DOHH2 (cell line): Measurements from ENCODE around the gene MAPK4.

Source experiments
- H3F3A ChIP-seq: fragments of 200-600 bp; sonication (generic), shearing (Covaris generic); 2 replicates; pipeline ENCODE4 v1.6.0; 2016; ENCODE audit warnings: antibody characterized with exemption, mild to moderate bottlenecking; ENCODE audit not compliant: control insufficient read depth, insufficient read depth
- H3K27ac ChIP-seq: fragments of 200-600 bp; sonication (generic); 2 replicates; pipeline ENCODE4 v1.5.1; 2014; ENCODE audit warnings: low read depth, mild to moderate bottlenecking, low read length, moderate library complexity
- H3K27me3 ChIP-seq: fragments of 200-600 bp; sonication (generic); 2 replicates; pipeline ENCODE4 v1.6.1; 2014; ENCODE audit warnings: mild to moderate bottlenecking, low read length, mixed read lengths; ENCODE audit not compliant: control insufficient read depth
- H3K36me3 ChIP-seq: fragments of 200-600 bp; sonication (generic); 2 replicates; pipeline ENCODE4 v1.6.1; 2014; ENCODE audit warnings: mild to moderate bottlenecking, low read length, moderate library complexity, mixed read lengths; ENCODE audit not compliant: control insufficient read depth
- H3K4me1 ChIP-seq: fragments of 200-600 bp; sonication (generic); 2 replicates; pipeline ENCODE4 v1.6.1; 2014; ENCODE audit warnings: mild to moderate bottlenecking, low read length, mixed read lengths; ENCODE audit not compliant: control insufficient read depth
- H3K4me2 ChIP-seq: fragments of 200-600 bp; sonication (generic); 2 replicates; pipeline ENCODE4 v1.6.0; 2014; ENCODE audit warnings: mild to moderate bottlenecking, low read length, moderate library complexity
- H3K4me3 ChIP-seq: fragments of 200-600 bp; sonication (generic); 2 replicates; pipeline ENCODE4 v1.5.1; 2014; ENCODE audit warnings: mild to moderate bottlenecking, low read length, mixed read lengths
- H3K79me2 ChIP-seq: fragments of 200-600 bp; sonication (generic); 2 replicates; pipeline ENCODE4 v1.6.1; 2014; ENCODE audit warnings: mild to moderate bottlenecking, low read length, mixed read lengths; ENCODE audit not compliant: control insufficient read depth
- H3K9me2 ChIP-seq: fragments of 200-600 bp; sonication (generic); replicated peaks from 2 replicates; pipeline ENCODE4 v1.6.1; 2014; ENCODE audit warnings: mild to moderate bottlenecking, low read length, mixed read lengths; ENCODE audit not compliant: control insufficient read depth
- H3K9me3 ChIP-seq: fragments of 200-600 bp; sonication (generic); 2 replicates; pipeline ENCODE4 v1.6.1; 2014; ENCODE audit warnings: antibody characterized with exemption, low read length, mixed read lengths; ENCODE audit not compliant: control insufficient read depth, insufficient read depth
- H4K20me1 ChIP-seq: fragments of 200-600 bp; sonication (generic); 2 replicates; pipeline ENCODE4 v1.6.0; 2014; ENCODE audit warnings: low read depth, mild to moderate bottlenecking, antibody characterized with exemption, low read length, moderate library complexity; ENCODE audit not compliant: control insufficient read depth, insufficient read depth
- EZH2phosphoT487 ChIP-seq: fragments of 200-600 bp; sonication (generic); IDR thresholded peaks from 2 replicates; pipeline ENCODE4 v1.6.1; 2017; ENCODE audit warnings: borderline replicate concordance, mild to moderate bottlenecking, antibody characterized with exemption, low read length, moderate library complexity, mixed read lengths
- TF ChIP-seq, protein P1 (sequence below): fragments of 200-600 bp; sonication (generic); IDR thresholded peaks from one replicate; pipeline ENCODE4 v1.5.1; 2014; ENCODE audit warnings: antibody characterized with exemption, mild to moderate bottlenecking, low read depth, low read length; ENCODE audit not compliant: poor library complexity, severe bottlenecking

The MAPK4 gene

DNA sequence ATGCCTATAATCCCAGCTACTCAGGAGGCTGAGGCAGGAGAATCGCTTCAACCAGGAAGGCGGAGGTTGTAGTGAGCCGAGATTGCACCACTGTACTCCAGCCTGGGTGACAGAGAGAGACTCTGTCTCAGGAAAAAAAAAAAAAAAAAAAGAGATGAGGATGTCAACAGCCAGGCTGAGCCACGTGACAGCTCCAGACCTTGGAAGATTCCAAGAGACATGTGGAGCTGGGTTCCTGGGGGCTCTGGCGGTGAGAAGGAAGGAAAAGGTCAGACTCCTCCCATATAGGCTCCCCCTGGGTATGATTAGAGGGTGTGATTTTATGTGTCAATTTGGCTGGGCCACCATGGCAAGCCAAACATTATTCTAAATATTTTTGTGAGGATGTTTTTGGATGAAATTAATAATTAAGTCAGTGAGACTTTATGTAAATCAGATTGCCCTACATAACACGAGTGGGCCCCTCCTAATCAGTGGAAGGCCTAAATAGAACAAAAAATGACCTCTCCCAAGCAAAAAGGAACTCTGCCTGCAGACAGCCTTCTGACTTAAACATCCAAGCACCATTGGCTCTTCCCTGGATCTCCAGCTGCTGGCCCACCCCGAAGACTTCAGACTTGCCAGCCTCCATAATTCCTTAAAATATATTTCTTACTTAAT lies 178.3 kb downstream of the MAPK4 start:
- no peaks in the 10 kb centered on the region for H3K9me2 ChIP-seq
- no peaks in the 10 kb centered on the region for H3F3A ChIP-seq
- H3K4me3 ChIP-seq: no peak overlapping the region
- H3K4me1 ChIP-seq: no peaks in the 10 kb centered on the region
- no peak overlapping the region for H3K27ac ChIP-seq
- H3K9me3 ChIP-seq: no peaks in the 10 kb centered on the region
- no peaks in the 10 kb centered on the region for H4K20me1 ChIP-seq
- no peak for TF ChIP-seq EZH2phosphoT487
- TF ChIP-seq, protein P1, sequence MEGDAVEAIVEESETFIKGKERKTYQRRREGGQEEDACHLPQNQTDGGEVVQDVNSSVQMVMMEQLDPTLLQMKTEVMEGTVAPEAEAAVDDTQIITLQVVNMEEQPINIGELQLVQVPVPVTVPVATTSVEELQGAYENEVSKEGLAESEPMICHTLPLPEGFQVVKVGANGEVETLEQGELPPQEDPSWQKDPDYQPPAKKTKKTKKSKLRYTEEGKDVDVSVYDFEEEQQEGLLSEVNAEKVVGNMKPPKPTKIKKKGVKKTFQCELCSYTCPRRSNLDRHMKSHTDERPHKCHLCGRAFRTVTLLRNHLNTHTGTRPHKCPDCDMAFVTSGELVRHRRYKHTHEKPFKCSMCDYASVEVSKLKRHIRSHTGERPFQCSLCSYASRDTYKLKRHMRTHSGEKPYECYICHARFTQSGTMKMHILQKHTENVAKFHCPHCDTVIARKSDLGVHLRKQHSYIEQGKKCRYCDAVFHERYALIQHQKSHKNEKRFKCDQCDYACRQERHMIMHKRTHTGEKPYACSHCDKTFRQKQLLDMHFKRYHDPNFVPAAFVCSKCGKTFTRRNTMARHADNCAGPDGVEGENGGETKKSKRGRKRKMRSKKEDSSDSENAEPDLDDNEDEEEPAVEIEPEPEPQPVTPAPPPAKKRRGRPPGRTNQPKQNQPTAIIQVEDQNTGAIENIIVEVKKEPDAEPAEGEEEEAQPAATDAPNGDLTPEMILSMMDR: no peak
- no peak overlapping the region for H3K4me2 ChIP-seq
- H3K27me3 ChIP-seq: no peaks in the 10 kb centered on the region
- no peaks in the 10 kb centered on the region for H3K36me3 ChIP-seq
- H3K79me2 ChIP-seq: no peaks in the 10 kb centered on the region

DNA sequence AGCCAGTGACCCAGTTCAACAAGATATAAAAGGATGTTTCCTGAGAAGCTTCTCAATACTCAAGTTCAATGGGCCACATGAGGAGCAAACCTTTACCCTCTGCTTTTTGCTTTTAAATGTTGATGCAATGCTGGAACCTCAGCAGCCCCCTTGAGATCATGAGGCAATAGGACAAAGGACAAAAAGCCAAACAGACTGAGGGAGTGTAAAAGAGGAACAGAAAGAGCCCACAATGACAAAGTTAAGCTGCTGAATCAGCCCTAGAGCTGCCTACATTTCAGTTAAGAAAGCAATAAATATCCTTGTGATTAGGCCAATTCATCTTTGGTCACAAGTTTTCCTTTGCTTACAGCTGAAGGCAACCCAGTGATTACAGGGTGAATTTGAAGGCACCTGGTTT lies 183.1 kb downstream of the MAPK4 start:
- H3K27ac ChIP-seq: no peak overlapping the region
- no peaks in the 10 kb centered on the region for H3F3A ChIP-seq
- no peaks in the 10 kb centered on the region for H3K4me1 ChIP-seq
- no peaks in the 10 kb centered on the region for H3K36me3 ChIP-seq
- no peaks in the 10 kb centered on the region for H3K9me3 ChIP-seq
- no peaks in the 10 kb centered on the region for H4K20me1 ChIP-seq
- H3K79me2 ChIP-seq: no peaks in the 10 kb centered on the region
- no peaks in the 10 kb centered on the region for H3K9me2 ChIP-seq
- no peak overlapping the region for H3K4me3 ChIP-seq
- TF ChIP-seq, protein P1: no peak
- no peak for TF ChIP-seq EZH2phosphoT487
- H3K4me2 ChIP-seq: no peak overlapping the region
- 0 out of 2 replicates have a peak, but pooled peaks cover under 1% of the 10 kb centered on the region for H3K27me3 ChIP-seq

DNA sequence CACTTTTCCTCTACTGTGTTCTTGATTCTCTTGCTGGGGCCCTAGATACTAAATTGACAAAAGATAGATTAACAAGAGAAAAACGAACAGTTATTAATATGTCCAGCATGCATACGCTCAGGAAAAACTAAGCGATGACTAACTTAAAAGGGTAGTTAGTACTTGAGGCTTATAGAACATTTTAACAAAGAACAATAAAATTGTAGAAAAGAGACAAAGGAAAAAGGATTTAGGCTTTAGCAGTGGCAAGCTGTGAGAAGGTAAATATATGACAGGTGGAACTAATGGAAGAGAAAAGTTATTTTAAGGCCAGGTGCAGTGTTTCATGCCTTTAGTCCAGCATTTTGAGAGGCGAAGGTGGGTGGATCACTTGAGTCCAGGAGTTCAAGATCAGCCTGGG lies 184.4 kb downstream of the MAPK4 start:
- Histone ChIP-seq H3K9me3 (no peaks in the 10 kb centered on the region), H3F3A (no peaks in the 10 kb centered on the region), H3K9me2 (no peaks in the 10 kb centered on the region), H3K4me2 (no peak overlapping the region), H3K36me3 (no peaks in the 10 kb centered on the region), H3K27me3 (peaks cover 7% of the 10 kb centered on the region; the same call in 1 of the 2 replicates), H3K4me3 (no peak overlapping the region), H4K20me1 (no peaks in the 10 kb centered on the region), H3K4me1 (no peaks in the 10 kb centered on the region), H3K27ac (no peak overlapping the region), H3K79me2 (no peaks in the 10 kb centered on the region)
- no peak for TF ChIP-seq EZH2phosphoT487
- TF ChIP-seq, protein P1: no peak
